Neutrophil (primary cell): Measurements from ENCODE around the gene DNAH14.

Experiments used
- H3K27ac ChIP-seq: fragments of 200-600 bp; sonication (generic); 2 replicates; pipeline ENCODE4 v1.5.1; 2016; ENCODE audit warnings: mild to moderate bottlenecking, moderate library complexity
- H3K27me3 ChIP-seq: fragments of 200-600 bp; sonication (generic); 2 replicates; pipeline ENCODE4 v1.6.0; 2016; ENCODE audit warnings: mild to moderate bottlenecking
- H3K36me3 ChIP-seq: fragments of 200-600 bp; sonication (generic); 2 replicates; pipeline ENCODE4 v1.5.1; 2017
- H3K4me1 ChIP-seq, 2 experiments: fragments of 200-600 bp in 1 of 2; sonication (generic) in 1 of 2; 1 replicate in 1 of 2; 2 replicates in 1 of 2; pipeline versions ENCODE4 v1.5.1 to v1.6.1; 2013 to 2016; ENCODE audit warnings: low read depth in 1 of 2, low read length in 1 of 2, mild to moderate bottlenecking in 1 of 2, moderate library complexity in 1 of 2; ENCODE audit not compliant: control insufficient read depth in 1 of 2, insufficient read depth in 1 of 2
- H3K4me3 ChIP-seq, 2 experiments: fragments of 200-600 bp in 1 of 2; sonication (generic) in 1 of 2; 1 replicate in 1 of 2; 2 replicates in 1 of 2; pipeline ENCODE4 v1.5.1; 2013 to 2016; ENCODE audit warnings: low read depth in 1 of 2, low read length in 1 of 2, mild to moderate bottlenecking in 1 of 2, moderate library complexity in 1 of 2
- H3K9me3 ChIP-seq: fragments of 200-600 bp; sonication (generic); 2 replicates; pipeline ENCODE4 v1.5.1; 2016
- CTCF ChIP-seq: fragments of 200-600 bp; sonication (generic); IDR thresholded peaks from 2 replicates; pipeline ENCODE4 v1.5.1; 2016; ENCODE audit warnings: antibody characterized with exemption

The DNAH14 gene

GRCh38 chr1:225425201-225425786 lies 495.8 kb downstream of the DNAH14 start:
- Histone ChIP-seq H3K27ac (peak overlapping the region; percentile 98), H3K4me1 (peaks cover 79 to 88% of the 10 kb centered on the region in 2 experiments), H3K36me3 (peaks cover 25% of the 10 kb centered on the region), H3K9me3 (no peaks in the 10 kb centered on the region), H3K4me3 (peak overlapping the region; percentile 96 to 98), H3K27me3 (no peaks in the 10 kb centered on the region)
- no peak for TF ChIP-seq CTCF

- Histone ChIP-seq H3K4me3 (peak overlapping the region; percentile 96 to 98), H3K9me3 (no peaks in the 10 kb centered on the region), H3K27me3 (no peaks in the 10 kb centered on the region), H3K4me1 (peaks cover 67 to 75% of the 10 kb centered on the region in 2 experiments), H3K27ac (peak overlapping the region; percentile 98), H3K36me3 (peaks cover 14% of the 10 kb centered on the region)
- TF ChIP-seq CTCF, result no peak
Observed at GRCh38 chr1:225426395-225427234, 497.1 kb downstream of the DNAH14 start.

- Histone ChIP-seq H3K4me3 (peak within 1 kb of the TSS; percentile 96 to 98), H3K27me3 (no peaks in the 10 kb centered on the region), H3K27ac (peak within 1 kb of the TSS; percentile 98), H3K4me1 (peaks cover 59 to 67% of the 10 kb centered on the region in 2 experiments), H3K36me3 (peaks cover 11% of the 10 kb centered on the region), H3K9me3 (no peaks in the 10 kb centered on the region)
- no peak for TF ChIP-seq CTCF
Observed at GRCh38 chr1:225427235-225428067, 498.0 kb downstream of the DNAH14 start, which contains the start of gene LBR. Gene LBR, minus strand, starts transcription at chr1:225428038. Its CDS starts 3,963 bp downstream, at chr1:225424075.

GRCh38 chr1:225428068-225428880 lies 498.8 kb downstream of the DNAH14 start:
- Histone ChIP-seq H3K27me3 (no peaks in the 10 kb centered on the region), H3K36me3 (peaks cover 4% of the 10 kb centered on the region), H3K9me3 (no peaks in the 10 kb centered on the region), H3K27ac (peak overlapping the region; percentile 98), H3K4me3 (peak overlapping the region; percentile 96 to 98), H3K4me1 (peaks cover 51 to 58% of the 10 kb centered on the region in 2 experiments)
- TF ChIP-seq CTCF, result peak; percentile 34
